Measurements from ENCODE around the gene ADAM8.

The ADAM8 gene

DNA sequence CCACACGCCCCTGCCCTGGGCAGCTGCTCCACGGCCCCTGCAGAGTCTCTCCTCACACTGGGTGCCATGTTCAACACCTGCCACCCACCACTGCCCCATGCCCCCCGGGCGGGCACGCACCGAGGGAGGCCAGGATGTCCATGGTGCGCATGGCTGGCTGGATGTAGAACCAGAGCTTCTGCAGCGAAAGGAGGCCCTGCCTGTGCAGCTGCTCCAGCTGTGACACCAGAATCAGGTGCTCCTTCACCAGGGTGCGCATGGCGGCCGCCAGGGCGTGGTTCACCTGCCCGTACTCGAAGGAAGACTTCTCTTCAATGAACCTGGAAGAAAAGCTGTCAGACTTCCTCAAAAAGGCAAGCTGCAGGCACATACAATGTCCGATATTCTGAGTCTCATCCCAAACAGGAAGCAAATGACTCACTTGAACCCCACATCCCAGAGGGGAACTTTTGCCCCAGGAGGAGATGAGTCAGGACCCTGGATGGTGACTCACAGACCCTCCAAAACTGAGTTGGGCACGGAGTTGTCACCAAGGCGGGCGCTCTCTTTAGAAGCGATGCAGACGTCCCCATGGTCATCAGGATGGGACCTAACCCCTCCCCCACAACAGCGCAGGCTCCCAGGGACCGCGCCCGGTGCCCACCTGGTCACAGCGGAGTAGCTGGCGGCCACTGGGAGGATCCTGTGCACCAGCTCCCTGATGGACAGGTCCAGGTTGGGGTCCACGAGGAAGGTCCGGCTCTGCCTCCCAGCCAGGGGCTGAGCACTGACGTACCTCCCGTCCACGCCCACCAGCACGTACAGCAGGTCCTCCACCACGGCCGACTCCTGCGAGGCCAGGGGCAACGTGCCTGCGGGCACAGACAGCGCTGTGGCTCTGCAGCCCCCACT lies 16.5 kb upstream of the ADAM8 start:
- TF ChIP-seq CTCF (IDR thresholded peaks at IDR 0.05) = no peak
- Histone ChIP-seq H3K27ac (peak overlapping the region; percentile 9 to 43), H3K4me3 (no peak overlapping the region)
- no peak for DNase-seq (ENCODE audit: low spot score)

DNA sequence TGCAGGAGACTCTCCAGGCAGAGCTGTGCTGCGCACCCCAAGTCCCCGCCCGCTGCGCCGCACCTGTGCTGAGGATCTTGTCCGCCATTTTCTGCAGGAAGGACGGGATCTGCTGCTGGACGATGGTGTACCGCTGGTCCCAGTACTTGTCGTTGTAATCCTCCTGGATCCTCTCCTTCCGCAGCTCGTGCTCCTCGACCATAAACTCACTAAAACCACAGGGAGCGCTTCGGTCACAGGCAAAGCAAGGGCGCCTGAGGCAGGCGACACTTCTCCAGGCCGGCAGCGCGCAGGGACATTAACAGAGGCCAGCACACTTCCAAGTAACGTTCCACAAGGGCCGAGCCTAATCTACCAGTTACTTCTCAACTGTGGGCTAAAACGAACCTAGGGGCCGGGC lies 13.1 kb upstream of the ADAM8 start:
- no peak for TF ChIP-seq CTCF (IDR thresholded peaks at IDR 0.05)
- H3K4me3 ChIP-seq = no peak overlapping the region
- no peak overlapping the region for H3K27ac ChIP-seq
- no peak for DNase-seq (ENCODE audit: low spot score)

- Histone ChIP-seq H3K27ac (no peak overlapping the region), H3K4me3 (no peak overlapping the region)
- TF ChIP-seq CTCF (IDR thresholded peaks at IDR 0.05) = no peak
- no peak for DNase-seq (ENCODE audit: low spot score)
Measured at GRCh38 chr10:133287832-133288500, 11.3 kb upstream of the ADAM8 start.

DNA sequence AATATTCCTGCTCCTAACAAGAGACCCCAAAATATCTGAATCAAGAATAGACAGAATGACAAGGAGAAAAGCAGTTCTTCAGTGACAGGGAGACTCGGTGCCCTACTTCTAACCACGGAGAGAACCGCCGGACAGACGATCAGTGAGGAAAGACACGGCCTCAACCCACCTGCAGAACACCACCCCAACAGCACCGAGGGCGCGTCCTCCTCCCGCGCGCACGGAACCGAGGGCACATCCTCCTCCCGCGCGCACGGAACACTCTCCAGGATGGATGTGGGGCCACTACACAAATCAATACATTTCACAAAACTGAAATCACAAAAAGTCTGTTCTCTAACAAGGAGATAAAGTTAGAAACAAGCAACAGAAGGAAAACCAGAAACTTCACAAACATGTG lies 9.7 kb upstream of the ADAM8 start:
- DNase-seq (ENCODE audit: low spot score) = no peak
- Histone ChIP-seq H3K4me3 (no peak overlapping the region), H3K27ac (no peak overlapping the region)
- no peak for TF ChIP-seq CTCF (IDR thresholded peaks at IDR 0.05)

GRCh38 chr10:133285217-133285616 lies 8.5 kb upstream of the ADAM8 start:
- no peak for TF ChIP-seq CTCF (IDR thresholded peaks at IDR 0.05)
- Histone ChIP-seq H3K4me3 (no peak overlapping the region), H3K27ac (no peak overlapping the region)
- no peak for DNase-seq (ENCODE audit: low spot score)

GRCh38 chr10:133283931-133284330 lies 7.3 kb upstream of the ADAM8 start:
- Histone ChIP-seq H3K27ac (no peak overlapping the region), H3K4me3 (no peak overlapping the region)
- TF ChIP-seq CTCF (IDR thresholded peaks at IDR 0.05) = no peak
- no peak for DNase-seq (ENCODE audit: low spot score)

Measured in coronary artery (tissue), 2 donors.